SJSA1 (cell line): Measurements from ENCODE around the gene STARD3. TPM values are rescaled to one million over a fixed set of nuclear protein-coding genes. Genes with fewer than 3 reads are reported as not detected.

Source experiments
- DNase-seq, 2 experiments: peaks; one replicate each; pipeline ENCODE4 v3.0.0-alpha.2; 2015 to 2020; ENCODE audit warnings: low spot score in 2 of 2, low read depth in 1 of 2
- H3K27ac ChIP-seq: fragments of 250-450 bp; sonication (Bioruptor Pico); 2 replicates; pipeline ENCODE4 v1.5.1; 2020; ENCODE audit warnings: mild to moderate bottlenecking, moderate library complexity
- H3K27me3 ChIP-seq: fragments of 250-450 bp; sonication (Bioruptor Pico); replicated peaks from 2 replicates; pipeline ENCODE4 v1.5.1; 2020; ENCODE audit warnings: mild to moderate bottlenecking, moderate library complexity
- H3K36me3 ChIP-seq: fragments of 250-450 bp; sonication (Bioruptor Pico); 2 replicates; pipeline ENCODE4 v1.5.1; 2020; ENCODE audit warnings: mild to moderate bottlenecking
- H3K4me1 ChIP-seq: fragments of 250-450 bp; sonication (Bioruptor Pico); replicated peaks from 2 replicates; pipeline ENCODE4 v1.6.1; 2021; ENCODE audit warnings: mild to moderate bottlenecking
- H3K4me3 ChIP-seq: fragments of 250-450 bp; sonication (Bioruptor Pico); 2 replicates; pipeline ENCODE4 v1.5.1; 2020; ENCODE audit warnings: mild to moderate bottlenecking
- H3K9me3 ChIP-seq: fragments of 250-450 bp; sonication (Bioruptor Pico); replicated peaks from 2 replicates; pipeline ENCODE4 v1.5.1; 2020; ENCODE audit warnings: mild to moderate bottlenecking
- total RNA-seq: library from RNA; depleted of rRNA; stranded (reverse); fragments of >200 nt; shearing (Covaris generic); gene quantifications from 2 replicates; pipeline ENCODE4 v1.2.3, GENCODE V29; 2014

STARD3 gene
- total RNA-seq, 1 experiment from 2014 or later = 27.8 TPM

DNA sequence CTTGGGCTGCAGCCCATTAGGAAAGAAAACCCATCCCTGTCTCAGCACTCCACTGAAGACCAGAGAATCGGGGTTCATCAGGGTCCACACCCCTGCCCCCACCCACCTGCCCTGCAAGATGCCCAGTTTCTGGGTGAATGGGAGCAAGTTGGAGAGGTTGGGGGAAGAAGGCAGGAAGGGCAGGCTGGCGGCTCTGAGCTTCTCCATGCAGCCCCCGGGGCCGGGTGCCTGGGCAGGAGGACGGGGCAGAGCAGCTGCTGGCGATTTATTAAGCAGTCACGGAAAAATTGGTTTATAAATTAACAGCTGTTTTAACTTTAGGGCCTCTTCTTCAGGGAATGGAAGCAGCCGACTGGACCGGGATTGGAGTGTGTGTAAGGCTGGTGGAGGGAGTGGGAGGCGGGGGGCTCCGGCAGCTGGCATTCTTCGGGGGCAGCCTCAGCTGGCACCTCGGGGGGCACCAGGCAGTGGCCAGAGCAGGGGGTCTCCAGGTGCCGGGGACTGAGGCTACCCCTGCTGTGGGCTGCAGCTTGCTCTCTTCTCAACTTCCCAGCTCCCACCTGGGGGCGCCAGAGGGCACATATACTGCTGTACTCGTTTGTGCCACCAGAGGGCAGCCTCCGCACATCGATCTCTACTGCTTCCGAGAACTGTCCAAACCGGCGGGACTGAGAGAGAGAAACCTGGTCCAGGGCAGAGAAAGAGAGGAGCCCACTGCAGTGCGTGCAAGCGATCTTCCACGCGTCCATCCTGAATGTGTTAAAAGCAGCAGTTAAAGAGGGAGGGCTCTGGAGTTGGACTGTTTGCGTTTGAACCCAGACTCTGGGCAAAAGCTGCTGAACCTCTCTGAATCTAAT lies 15.2 kb upstream of the STARD3 start:
- Histone ChIP-seq H3K4me3 (no peak overlapping the region), H3K27me3 (peaks cover 35% of the 10 kb centered on the region)

DNA sequence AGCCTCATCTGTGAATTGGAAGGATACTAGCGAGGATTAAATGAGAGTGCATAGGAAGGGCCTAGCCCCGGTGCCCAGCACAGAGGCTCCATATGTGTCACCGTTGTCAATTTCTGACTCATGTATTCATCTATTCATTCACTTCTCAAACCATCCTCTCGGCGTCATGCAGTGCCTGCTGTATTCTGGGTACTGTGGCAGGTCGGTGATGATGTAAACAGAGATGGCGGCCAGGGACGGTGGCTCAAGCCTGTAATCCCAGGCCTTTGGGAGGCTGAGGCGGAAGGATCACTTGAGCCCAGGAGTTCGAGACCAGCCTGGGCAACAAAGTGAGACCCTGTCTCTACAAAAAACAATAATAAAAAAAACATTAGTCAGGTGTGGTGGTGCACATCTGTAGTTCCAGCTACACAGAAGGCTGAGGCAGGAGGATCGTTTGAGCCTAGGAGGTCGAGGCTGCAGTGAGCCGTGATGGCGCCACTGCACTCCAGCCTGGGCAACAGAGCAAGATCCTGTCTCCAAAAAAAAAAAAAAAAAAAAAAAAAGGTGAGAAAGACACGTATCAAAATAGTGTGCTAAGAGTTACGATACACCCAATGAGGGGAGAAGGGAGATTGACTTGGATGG lies 14.5 kb upstream of the STARD3 start:
- H3K9me3 ChIP-seq = no peaks in the 10 kb centered on the region
- H3K27ac ChIP-seq = no peak overlapping the region
- H3K36me3 ChIP-seq = no peaks in the 10 kb centered on the region
- DNase-seq = no peak
- H3K4me3 ChIP-seq = no peak overlapping the region
- peaks cover 35% of the 10 kb centered on the region for H3K27me3 ChIP-seq
- peaks cover 15% of the 10 kb centered on the region for H3K4me1 ChIP-seq

More for the DNA sequence above, 15.2 kb upstream of the STARD3 start:
- peaks cover 19% of the 10 kb centered on the region for H3K4me1 ChIP-seq
- no peaks in the 10 kb centered on the region for H3K36me3 ChIP-seq
- peak; percentile 78 to 86 for DNase-seq
- no peak overlapping the region for H3K27ac ChIP-seq
- H3K9me3 ChIP-seq = no peaks in the 10 kb centered on the region

DNA sequence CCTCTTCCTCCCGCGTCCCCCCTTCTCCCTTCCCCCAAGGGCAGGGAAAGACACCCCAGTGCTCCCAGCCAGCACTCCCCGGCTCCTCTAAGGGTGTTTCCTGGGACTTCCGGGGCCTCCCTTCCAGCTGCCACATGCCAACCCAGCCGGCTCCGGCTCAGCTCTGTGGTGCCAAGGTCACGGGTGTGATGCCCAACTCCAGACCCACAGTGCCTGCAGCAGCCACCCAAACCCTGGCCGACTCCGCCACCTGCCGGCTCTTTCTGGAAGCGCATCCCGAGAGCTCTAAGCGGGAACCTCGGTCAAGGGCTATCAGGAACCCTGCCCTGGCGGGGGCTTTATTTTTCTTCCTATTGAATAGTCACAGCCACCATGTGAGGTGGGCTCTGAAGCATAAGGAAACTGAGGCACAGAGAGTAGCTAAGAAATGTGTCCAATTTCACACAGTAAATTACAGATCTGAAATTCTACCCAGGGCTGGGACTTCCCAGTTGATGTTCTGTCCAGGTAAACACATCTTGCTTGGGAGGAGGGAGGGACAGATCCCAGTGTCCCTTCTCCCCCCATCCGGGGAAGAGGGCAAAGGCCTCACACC lies 13.5 kb upstream of the STARD3 start:
- H3K9me3 ChIP-seq = no peaks in the 10 kb centered on the region
- DNase-seq = peak; percentile 50 to 78
- no peak overlapping the region for H3K4me3 ChIP-seq
- H3K4me1 ChIP-seq = peaks cover 11% of the 10 kb centered on the region
- H3K27ac ChIP-seq = no peak overlapping the region
- peaks cover 37% of the 10 kb centered on the region for H3K27me3 ChIP-seq
- no peaks in the 10 kb centered on the region for H3K36me3 ChIP-seq

DNA sequence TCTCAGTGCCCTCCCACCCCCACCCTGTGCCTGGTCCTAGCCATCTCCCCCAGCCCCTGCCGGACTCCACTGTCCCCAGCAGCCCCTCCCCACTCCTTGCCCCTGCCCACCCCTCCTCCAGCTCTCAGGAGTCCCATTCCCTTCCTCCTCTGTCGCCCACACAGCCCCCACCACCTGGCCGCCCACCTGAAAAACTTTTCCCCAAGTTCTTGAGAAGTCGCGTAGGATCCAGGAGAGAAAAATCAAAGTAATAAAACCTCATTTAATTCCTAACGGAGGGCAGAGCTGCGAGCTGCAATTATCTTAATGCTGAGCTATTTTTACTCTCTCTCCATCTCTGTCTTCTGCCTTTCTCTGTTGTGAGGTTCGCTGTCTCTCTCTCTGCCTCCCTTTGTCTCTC lies 12.6 kb upstream of the STARD3 start:
- Histone ChIP-seq H3K27me3 (peaks cover 34% of the 10 kb centered on the region), H3K27ac (no peak overlapping the region), H3K36me3 (no peaks in the 10 kb centered on the region), H3K4me3 (no peak overlapping the region), H3K9me3 (no peaks in the 10 kb centered on the region), H3K4me1 (peaks cover 8% of the 10 kb centered on the region)
- DNase-seq = no peak

DNA sequence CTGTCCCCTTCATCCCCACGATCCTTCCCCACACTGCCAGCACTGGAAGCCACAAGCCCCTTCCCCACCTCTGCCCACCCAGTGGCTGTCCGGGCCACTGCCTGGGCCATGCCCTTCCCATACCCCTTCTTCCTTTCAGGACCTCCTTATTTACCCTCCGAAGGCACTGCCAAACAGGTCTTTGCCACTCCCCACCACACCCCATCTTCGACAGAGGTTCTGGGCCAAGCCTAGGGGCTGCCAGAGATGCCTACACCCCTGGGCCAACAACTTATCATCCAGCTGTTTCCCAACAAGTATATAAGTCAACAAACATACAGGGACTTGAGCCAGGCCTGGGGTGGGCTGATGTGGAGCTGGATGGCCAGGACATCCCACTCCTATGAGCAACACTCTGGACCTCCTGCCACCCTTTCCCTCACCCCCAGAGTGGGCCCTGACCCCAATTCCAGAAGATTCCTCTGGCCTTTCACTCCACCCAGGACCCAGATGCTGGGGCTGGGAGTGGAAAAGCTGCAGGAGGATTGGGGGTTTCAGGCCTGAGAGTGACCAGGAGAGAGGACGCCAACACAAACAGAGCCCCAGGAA lies 11.7 kb upstream of the STARD3 start:
- Histone ChIP-seq H3K9me3 (no peaks in the 10 kb centered on the region), H3K27me3 (peaks cover 38% of the 10 kb centered on the region), H3K4me1 (peaks cover 8% of the 10 kb centered on the region), H3K27ac (no peak overlapping the region), H3K4me3 (no peak overlapping the region), H3K36me3 (no peaks in the 10 kb centered on the region)
- DNase-seq = no peak

DNA sequence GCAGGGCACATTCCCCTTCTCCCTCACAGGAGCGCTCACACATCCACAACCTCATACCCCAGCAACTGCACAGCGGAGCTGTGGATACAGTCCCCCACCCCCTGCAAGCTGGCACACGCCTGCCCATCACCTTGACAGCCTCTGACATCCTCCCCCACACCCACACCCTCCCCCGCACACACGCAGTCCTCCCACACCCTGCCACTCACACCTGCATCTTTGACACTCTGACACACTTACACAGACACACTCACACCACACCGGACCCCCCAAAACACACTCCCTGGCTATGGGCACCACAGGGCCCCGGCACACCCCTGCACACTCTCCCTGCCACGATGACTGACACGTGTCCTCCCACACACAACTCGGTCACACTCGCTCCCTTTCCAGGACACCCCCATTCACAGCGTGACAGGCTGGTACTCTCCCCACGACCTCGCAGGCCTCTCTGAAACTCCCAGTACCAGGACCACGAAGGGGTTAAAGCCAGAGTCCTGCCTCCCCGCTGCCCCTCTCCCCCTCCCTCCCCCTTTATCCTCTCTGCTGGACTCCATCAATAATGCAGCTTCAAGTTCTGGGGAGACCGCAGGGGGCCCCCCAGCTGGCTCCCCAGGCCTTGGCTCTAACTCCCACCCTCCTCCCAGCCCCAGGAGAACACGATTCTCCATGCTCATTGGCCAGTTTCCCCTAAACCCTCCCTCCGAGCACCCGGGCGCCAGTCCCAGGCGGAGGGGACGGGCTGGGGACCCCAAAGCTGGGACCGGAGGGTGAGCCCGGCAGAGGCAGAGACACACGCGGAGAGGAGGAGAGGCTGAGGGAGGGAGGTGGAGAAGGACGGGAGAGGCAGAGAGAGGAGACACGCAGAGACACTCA lies 10.5 kb upstream of the STARD3 start, which contains the start of gene PPP1R1B:
Gene PPP1R1B, plus strand, starts transcription at position 782 of the 876 bp plus-strand sequence. CDS start 441 bp downstream, outside the sequence.
- H3K36me3 ChIP-seq = no peaks in the 10 kb centered on the region
- no peak within 1 kb of the TSS for H3K27ac ChIP-seq
- H3K4me3 ChIP-seq = no peak within 1 kb of the TSS
- H3K4me1 ChIP-seq = peaks cover 8% of the 10 kb centered on the region
- H3K27me3 ChIP-seq = peaks cover 42% of the 10 kb centered on the region
- DNase-seq = no peak
- H3K9me3 ChIP-seq = no peaks in the 10 kb centered on the region

DNA sequence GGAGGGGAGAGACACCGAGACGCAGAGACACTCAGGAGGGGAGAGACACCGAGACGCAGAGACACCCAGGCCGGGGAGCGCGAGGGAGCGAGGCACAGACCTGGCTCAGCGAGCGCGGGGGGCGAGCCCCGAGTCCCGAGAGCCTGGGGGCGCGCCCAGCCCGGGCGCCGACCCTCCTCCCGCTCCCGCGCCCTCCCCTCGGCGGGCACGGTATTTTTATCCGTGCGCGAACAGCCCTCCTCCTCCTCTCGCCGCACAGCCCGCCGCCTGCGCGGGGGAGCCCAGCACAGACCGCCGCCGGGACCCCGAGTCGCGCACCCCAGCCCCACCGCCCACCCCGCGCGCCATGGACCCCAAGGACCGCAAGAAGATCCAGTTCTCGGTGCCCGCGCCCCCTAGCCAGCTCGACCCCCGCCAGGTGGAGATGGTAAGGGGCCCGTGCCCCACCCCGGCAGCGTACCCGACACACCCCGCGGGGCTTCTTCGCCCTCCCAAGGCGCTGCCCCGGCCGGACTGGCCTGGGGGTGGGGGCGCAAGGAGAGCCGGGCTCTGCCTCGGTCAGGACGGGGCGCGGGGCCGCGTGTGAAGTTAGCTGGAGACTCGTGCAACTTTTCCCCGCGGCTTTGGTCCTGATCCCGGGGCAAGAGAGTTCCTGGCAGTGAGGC lies 9.8 kb upstream of the STARD3 start:
- Histone ChIP-seq H3K4me1 (peaks cover 7% of the 10 kb centered on the region), H3K36me3 (no peaks in the 10 kb centered on the region), H3K4me3 (no peak overlapping the region), H3K27me3 (peaks cover 47% of the 10 kb centered on the region), H3K9me3 (no peaks in the 10 kb centered on the region), H3K27ac (no peak overlapping the region)
- no peak for DNase-seq

DNA sequence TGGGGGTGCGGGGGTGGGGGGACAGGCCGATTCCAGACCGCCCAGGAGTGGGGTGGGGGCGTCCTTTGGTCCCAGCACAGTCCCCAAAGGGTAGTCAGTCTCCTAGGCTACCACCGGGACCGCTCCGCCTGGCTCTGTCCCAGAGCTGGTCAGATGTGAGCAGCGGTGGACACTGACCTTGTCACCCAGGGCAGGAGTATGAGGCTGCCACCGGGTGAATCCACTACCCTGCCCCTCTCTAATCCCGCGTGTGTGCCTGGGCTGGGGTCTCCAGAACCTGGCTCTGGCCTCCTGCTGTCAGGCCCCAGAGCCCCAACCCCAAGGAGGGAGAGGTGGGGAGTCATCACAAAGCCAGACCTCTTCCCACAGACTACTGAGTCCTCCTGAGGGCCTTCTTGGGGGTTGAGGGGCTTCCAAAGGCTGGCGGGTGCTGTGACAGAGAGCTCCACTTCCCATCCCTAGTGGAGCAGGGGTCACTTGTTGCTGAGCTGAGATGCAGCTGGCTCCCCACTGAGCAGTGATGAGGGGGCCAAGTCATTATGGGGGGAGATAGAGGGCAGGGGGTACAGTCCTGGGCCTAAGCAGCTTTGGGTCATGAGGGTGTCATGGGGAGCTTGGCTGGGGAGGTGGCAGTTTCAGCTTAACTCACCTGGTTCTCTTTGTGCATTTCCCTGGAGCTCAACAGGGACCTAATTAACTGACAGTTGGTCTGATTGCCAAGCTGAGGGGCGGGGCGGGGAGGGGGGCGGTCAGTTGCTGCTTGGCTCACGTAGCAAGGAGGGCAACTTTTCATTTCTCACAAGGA lies 9.0 kb upstream of the STARD3 start:
- DNase-seq = no peak
- Histone ChIP-seq H3K4me3 (no peak overlapping the region), H3K4me1 (0 out of 2 replicates have a peak, but pooled peaks cover 4% of the 10 kb centered on the region), H3K27me3 (peaks cover 48% of the 10 kb centered on the region), H3K36me3 (no peaks in the 10 kb centered on the region), H3K9me3 (no peaks in the 10 kb centered on the region), H3K27ac (no peak overlapping the region)

DNA sequence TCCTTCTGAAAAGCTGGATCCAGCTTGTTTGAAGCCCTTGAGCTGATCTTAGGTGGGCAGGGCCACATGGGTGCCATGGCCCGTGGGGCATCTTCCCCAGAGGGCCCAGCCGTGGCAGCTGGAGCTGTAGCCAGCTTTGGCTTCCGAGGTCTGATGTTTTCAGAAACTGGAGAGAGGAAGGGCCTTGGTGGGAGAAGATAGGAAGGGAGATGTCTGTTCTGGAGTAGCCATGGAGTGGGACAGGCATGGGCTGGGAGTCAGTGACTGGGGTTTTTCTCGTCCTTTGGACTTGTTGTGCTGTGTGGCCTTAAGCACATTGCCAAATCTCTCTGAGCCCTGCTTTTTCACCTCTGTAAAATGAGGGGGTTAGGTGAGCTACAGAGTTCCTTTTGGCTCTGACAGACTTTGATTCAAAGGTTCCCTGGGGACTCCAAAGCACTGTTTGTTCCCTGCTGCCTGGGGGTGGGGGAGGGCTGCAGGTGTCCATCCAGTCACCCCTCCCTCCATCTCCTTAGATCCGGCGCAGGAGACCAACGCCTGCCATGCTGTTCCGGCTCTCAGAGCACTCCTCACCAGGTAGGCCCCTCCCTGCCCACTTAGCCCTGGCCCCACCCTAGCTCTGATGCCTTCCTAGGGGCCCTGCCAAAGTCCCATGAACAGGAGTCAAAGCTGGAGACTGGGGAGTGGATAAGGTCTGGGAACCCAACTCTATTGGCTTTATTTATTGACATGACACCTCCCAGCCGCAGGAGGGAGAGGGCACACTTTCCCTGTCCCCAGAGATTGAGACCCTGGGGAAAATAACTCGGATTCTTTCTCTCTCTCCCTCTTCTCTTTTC lies 8.1 kb upstream of the STARD3 start:
- Histone ChIP-seq H3K4me1 (no peaks in the 10 kb centered on the region), H3K27me3 (peaks cover 46% of the 10 kb centered on the region), H3K4me3 (no peak overlapping the region), H3K27ac (no peak overlapping the region), H3K9me3 (no peaks in the 10 kb centered on the region), H3K36me3 (no peaks in the 10 kb centered on the region)
- DNase-seq = no peak

DNA sequence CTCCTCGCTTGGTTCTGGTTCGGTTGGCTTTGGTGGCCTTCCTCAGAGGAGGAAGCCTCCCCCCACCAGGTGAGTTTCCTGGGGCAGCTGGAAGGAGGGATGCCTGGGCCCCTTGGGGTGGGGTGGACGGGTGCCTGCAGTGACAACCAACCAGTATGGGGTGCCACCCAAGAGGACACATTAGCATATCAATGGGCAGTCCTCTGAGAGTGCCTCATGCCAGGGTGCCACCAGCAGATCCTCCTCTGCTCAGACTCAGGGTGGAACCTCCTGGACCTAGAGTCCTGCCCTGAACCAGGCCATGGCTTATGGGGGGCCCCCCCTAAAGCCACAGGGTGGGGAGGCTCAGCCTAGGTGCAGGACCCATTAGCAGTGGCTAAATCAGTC lies 7.5 kb upstream of the STARD3 start:
- DNase-seq = no peak
- Histone ChIP-seq H3K36me3 (no peaks in the 10 kb centered on the region), H3K4me3 (no peak overlapping the region), H3K27ac (no peak overlapping the region), H3K9me3 (no peaks in the 10 kb centered on the region), H3K27me3 (peaks cover 46% of the 10 kb centered on the region), H3K4me1 (no peaks in the 10 kb centered on the region)

DNA sequence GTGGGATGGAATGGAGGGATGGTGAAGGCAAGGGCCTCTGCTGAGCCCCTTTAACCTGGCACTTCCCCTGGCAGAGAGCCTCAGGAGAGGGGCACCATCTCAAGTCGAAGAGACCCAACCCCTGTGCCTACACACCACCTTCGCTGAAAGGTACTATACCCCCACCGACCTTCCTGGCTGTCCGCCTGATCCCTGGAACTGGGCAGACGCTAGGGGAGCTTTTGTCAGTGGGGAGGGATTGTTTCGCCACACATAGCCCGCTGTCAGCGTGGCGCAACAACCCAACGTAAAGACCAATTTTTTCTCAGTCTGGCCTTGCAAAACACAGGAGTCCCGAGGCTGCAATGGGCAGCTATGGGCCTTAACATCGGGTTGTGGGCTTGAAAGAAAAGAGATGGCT lies 7.0 kb upstream of the STARD3 start:
- H3K27me3 ChIP-seq = peaks cover 46% of the 10 kb centered on the region
- no peaks in the 10 kb centered on the region for H3K9me3 ChIP-seq
- H3K4me3 ChIP-seq = no peak overlapping the region
- H3K27ac ChIP-seq = no peak overlapping the region
- no peaks in the 10 kb centered on the region for H3K36me3 ChIP-seq
- H3K4me1 ChIP-seq = no peaks in the 10 kb centered on the region
- no peak for DNase-seq
